Measurements from ENCODE around the gene TMEM38A.

The TMEM38A gene, protein sequence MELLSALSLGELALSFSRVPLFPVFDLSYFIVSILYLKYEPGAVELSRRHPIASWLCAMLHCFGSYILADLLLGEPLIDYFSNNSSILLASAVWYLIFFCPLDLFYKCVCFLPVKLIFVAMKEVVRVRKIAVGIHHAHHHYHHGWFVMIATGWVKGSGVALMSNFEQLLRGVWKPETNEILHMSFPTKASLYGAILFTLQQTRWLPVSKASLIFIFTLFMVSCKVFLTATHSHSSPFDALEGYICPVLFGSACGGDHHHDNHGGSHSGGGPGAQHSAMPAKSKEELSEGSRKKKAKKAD

DNA sequence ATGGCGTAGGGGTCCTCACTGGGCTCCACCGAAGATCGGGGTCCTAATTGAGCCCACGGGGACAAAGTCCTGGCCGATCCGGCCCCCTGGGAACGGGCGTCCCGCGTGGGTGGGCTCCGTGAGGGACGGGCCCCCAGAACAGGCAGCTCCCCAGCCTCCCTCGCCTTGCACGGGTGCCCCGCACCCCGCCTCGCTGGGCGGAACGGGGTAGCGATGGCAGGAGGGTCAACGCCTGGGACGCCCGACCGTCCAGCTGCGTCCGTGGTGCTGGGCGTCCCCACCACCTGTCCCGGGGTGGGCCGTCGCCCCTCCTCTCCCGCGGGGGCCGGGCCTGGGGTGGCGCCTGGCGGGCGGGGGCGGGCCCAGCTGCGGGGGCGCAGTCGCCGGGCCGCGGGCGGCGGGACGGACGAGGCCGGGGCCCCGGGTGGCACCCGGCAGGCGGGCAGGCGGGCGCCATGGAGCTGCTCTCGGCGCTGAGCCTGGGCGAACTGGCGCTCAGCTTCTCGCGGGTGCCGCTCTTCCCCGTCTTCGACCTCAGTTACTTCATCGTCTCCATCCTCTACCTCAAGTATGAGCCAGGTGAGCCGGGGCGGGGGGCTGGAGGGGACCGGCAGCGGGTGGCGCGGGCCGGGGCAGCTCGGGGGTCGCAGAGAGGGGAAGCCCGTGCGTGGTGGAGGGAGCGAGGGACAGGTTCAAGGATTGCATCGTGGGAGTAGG lies at the start of gene TMEM38A:
TSS of gene TMEM38A (plus strand) at position 377 of the 717 bp plus-strand sequence. CDS start at position 456, 79 bp downstream.
- Histone ChIP-seq H3K9me3 (ENCODE audit: control insufficient read depth, insufficient read depth, low read depth, low read length) (no peaks in the 10 kb centered on the region), H3K4me3 (ENCODE audit: low read depth, low read length) (peak within 1 kb of the TSS; percentile 99), H3K36me3 (ENCODE audit: control insufficient read depth in 2 of 2, insufficient read depth in 1 of 2, low read length in 2 of 2) (peaks cover 2 to 30% of the 10 kb centered on the region in 2 experiments; a peak in 2 of 3 replicates), H3K4me1 (ENCODE audit: control insufficient read depth, insufficient read depth, low read length) (no peaks in the 10 kb centered on the region), H3K27ac (ENCODE audit: extremely low read depth, low read depth, low read length) (peak within 1 kb of the TSS; percentile 55; the same call in 1 of the 2 replicates)
- ChIA-PET CTCF (interaction anchor here (1.3 kb wide), 1 partner anchor 222 kb away, joined by 3 read pairs; no protein-coding TSS in a partner anchor), POLR2A (interaction anchor here (0.6 to 2.6 kb wide), 12 partner anchors 11 to 1911 kb away, joined by 3 to 12 read pairs (median 3); partner anchors contain the start of genes MED26, SLC35E1 and UBA52)
- no peak for TF ChIP-seq ZNF660 (tag by site-specific recombination; IDR thresholded peaks at IDR 0.05)
- 0 out of 2 replicates have a peak, but pooled peaks have one; percentile 7 for TF ChIP-seq ZNF366 (tag by site-specific recombination; conservative IDR thresholded peaks at IDR 0.05)
- TF ChIP-seq ZSCAN30 (tag by site-specific recombination; IDR thresholded peaks at IDR 0.05): 0 out of 2 replicates have a peak, but pooled peaks have one; percentile 37
- TF ChIP-seq ZNF776 (tag by site-specific recombination; IDR thresholded peaks at IDR 0.05; ENCODE audit: borderline replicate concordance): no peak
- no peak for TF ChIP-seq ZBTB1 (tag by site-specific recombination; IDR thresholded peaks at IDR 0.05)
- peak; percentile 55 for TF ChIP-seq ZIC2 (tag by site-specific recombination; IDR thresholded peaks at IDR 0.05)
- TF ChIP-seq KLF7 (tag by site-specific recombination; IDR thresholded peaks at IDR 0.05; ENCODE audit: borderline replicate concordance): no peak
- no peak for TF ChIP-seq ZNF221 (tag by site-specific recombination; IDR thresholded peaks at IDR 0.05; ENCODE audit: borderline replicate concordance)
- TF ChIP-seq ZNF335 (tag by site-specific recombination; conservative IDR thresholded peaks at IDR 0.05): peak; percentile 99
- TF ChIP-seq ZNF211 (tag by site-specific recombination; IDR thresholded peaks at IDR 0.05; ENCODE audit: low read depth): no peak
- TF ChIP-seq KLF16 (tag by site-specific recombination; IDR thresholded peaks at IDR 0.05): no peak
- TF ChIP-seq TCF7L2 (IDR thresholded peaks at IDR 0.05; ENCODE audit: borderline replicate concordance, low read depth, low read length): no peak
- TF ChIP-seq EGR2 (tag by site-specific recombination; IDR thresholded peaks at IDR 0.05; ENCODE audit: low read depth): no peak; the same call in 1 of the 2 replicates
- no peak for TF ChIP-seq GFI1B (tag by site-specific recombination; IDR thresholded peaks at IDR 0.05)
- TF ChIP-seq, protein P1, sequence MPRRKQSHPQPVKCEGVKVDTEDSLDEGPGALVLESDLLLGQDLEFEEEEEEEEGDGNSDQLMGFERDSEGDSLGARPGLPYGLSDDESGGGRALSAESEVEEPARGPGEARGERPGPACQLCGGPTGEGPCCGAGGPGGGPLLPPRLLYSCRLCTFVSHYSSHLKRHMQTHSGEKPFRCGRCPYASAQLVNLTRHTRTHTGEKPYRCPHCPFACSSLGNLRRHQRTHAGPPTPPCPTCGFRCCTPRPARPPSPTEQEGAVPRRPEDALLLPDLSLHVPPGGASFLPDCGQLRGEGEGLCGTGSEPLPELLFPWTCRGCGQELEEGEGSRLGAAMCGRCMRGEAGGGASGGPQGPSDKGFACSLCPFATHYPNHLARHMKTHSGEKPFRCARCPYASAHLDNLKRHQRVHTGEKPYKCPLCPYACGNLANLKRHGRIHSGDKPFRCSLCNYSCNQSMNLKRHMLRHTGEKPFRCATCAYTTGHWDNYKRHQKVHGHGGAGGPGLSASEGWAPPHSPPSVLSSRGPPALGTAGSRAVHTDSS (tag by site-specific recombination; IDR thresholded peaks at IDR 0.05): peak; percentile 71
- TF ChIP-seq, protein P2, sequence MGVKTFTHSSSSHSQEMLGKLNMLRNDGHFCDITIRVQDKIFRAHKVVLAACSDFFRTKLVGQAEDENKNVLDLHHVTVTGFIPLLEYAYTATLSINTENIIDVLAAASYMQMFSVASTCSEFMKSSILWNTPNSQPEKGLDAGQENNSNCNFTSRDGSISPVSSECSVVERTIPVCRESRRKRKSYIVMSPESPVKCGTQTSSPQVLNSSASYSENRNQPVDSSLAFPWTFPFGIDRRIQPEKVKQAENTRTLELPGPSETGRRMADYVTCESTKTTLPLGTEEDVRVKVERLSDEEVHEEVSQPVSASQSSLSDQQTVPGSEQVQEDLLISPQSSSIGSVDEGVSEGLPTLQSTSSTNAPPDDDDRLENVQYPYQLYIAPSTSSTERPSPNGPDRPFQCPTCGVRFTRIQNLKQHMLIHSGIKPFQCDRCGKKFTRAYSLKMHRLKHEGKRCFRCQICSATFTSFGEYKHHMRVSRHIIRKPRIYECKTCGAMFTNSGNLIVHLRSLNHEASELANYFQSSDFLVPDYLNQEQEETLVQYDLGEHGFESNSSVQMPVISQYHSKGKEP (tag by site-specific recombination; IDR thresholded peaks at IDR 0.05): no peak
- TF ChIP-seq MEIS1 (CRISPR knock-in tag; IDR thresholded peaks at IDR 0.05; ENCODE audit: borderline replicate concordance): no peak
- no peak for TF ChIP-seq ZNF830 (tag by site-specific recombination; IDR thresholded peaks at IDR 0.05; ENCODE audit: low read depth)
- TF ChIP-seq ZNF514 (tag by site-specific recombination; IDR thresholded peaks at IDR 0.05): no peak
- TF ChIP-seq, protein P3, sequence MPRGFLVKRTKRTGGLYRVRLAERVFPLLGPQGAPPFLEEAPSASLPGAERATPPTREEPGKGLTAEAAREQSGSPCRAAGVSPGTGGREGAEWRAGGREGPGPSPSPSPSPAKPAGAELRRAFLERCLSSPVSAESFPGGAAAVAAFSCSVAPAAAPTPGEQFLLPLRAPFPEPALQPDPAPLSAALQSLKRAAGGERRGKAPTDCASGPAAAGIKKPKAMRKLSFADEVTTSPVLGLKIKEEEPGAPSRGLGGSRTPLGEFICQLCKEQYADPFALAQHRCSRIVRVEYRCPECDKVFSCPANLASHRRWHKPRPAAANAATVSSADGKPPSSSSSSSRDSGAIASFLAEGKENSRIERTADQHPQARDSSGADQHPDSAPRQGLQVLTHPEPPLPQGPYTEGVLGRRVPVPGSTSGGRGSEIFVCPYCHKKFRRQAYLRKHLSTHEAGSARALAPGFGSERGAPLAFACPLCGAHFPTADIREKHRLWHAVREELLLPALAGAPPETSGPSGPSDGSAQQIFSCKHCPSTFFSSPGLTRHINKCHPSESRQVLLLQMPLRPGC (tag by site-specific recombination; IDR thresholded peaks at IDR 0.05): no peak
- no peak for TF ChIP-seq ZNF837 (tag by site-specific recombination; IDR thresholded peaks at IDR 0.05)
- TF ChIP-seq, protein P4, sequence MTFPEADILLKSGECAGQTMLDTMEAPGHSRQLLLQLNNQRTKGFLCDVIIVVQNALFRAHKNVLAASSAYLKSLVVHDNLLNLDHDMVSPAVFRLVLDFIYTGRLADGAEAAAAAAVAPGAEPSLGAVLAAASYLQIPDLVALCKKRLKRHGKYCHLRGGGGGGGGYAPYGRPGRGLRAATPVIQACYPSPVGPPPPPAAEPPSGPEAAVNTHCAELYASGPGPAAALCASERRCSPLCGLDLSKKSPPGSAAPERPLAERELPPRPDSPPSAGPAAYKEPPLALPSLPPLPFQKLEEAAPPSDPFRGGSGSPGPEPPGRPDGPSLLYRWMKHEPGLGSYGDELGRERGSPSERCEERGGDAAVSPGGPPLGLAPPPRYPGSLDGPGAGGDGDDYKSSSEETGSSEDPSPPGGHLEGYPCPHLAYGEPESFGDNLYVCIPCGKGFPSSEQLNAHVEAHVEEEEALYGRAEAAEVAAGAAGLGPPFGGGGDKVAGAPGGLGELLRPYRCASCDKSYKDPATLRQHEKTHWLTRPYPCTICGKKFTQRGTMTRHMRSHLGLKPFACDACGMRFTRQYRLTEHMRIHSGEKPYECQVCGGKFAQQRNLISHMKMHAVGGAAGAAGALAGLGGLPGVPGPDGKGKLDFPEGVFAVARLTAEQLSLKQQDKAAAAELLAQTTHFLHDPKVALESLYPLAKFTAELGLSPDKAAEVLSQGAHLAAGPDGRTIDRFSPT (tag by site-specific recombination; IDR thresholded peaks at IDR 0.05): no peak
- TF ChIP-seq ZNF341 (tag by site-specific recombination; IDR thresholded peaks at IDR 0.05; ENCODE audit: low read depth): no peak
- TF ChIP-seq ZNF2 (tag by site-specific recombination; IDR thresholded peaks at IDR 0.05): no peak
- peak; percentile 27; the same call in 1 of the 2 replicates for TF ChIP-seq GLIS2 (tag by site-specific recombination; IDR thresholded peaks at IDR 0.05)
- no peak for TF ChIP-seq ZNF843 (tag by site-specific recombination; IDR thresholded peaks at IDR 0.05)
- no peak for TF ChIP-seq ZNF423 (tag by site-specific recombination; IDR thresholded peaks at IDR 0.05)
- no peak for TF ChIP-seq ZNF623 (tag by site-specific recombination; IDR thresholded peaks at IDR 0.05)
- TF ChIP-seq ZSCAN16 (tag by site-specific recombination; IDR thresholded peaks at IDR 0.05): no peak
- no peak for TF ChIP-seq ZNF416 (tag by site-specific recombination; IDR thresholded peaks at IDR 0.05)
- no peak; the same call in 1 of the 2 replicates for TF ChIP-seq ZXDB (tag by site-specific recombination; IDR thresholded peaks at IDR 0.05)
- no peak for TF ChIP-seq ZNF670 (tag by site-specific recombination; IDR thresholded peaks at IDR 0.05; ENCODE audit: low read depth)

All from HEK293 (cell line).